ENCODE results near the gene AP4B1.

- no peak for TF ChIP-seq POLR2A (IDR thresholded peaks at IDR 0.05)
- no peak for TF ChIP-seq CTCF (IDR thresholded peaks at IDR 0.05)
These were observed 33.8 kb downstream of the AP4B1 start for GRCh38 chr1:113870778-113871177.

Data from right lobe of liver (tissue), 4 donors.